Measurements from ENCODE around the gene SREK1.

- TF ChIP-seq EZH2 (IDR thresholded peaks at IDR 0.05; ENCODE audit: borderline replicate concordance, low read depth, low read length, severe bottlenecking), result no peak
- peak; percentile 23 for TF ChIP-seq CTCF (IDR thresholded peaks at IDR 0.05; ENCODE audit: borderline replicate concordance, extremely low read depth, low read length, poor library complexity, severe bottlenecking)
These were observed 69.4 kb downstream of the SREK1 start for GRCh38 chr5:66213533-66213932.

Measured in DND-41 (cell line).